ENCODE measurements around the gene TTLL11. TPM values are rescaled to one million over a fixed set of nuclear protein-coding genes. Genes with fewer than 3 reads are reported as not detected.

The TTLL11 gene
- total and polyA plus RNA-seq, 2 experiments from 2014 or later, result 4.7 to 6.7 TPM

DNA sequence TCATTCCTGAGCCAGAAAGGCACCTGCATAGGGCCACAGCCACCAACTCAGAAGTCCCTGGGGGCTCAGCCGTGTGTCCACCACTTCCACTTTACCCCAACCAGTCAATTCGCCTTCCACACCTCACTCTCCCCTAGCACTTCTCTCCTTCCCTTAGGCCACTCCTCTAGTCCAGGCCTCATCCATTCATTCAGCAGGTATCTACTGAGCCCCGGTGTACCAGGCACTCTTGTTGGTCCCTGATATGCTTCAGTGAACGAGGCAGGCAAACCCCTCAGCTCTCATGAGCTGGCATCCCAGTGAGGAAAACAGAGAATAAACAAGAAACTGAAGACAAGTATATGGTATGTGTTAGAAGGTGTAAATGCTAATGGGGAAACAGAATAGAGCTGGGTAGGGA, 37.7 kb upstream of the TTLL11 start:
- Histone ChIP-seq H3K36me3 (no peaks in the 10 kb centered on the region), H3K27me3 (peaks cover 30% of the 10 kb centered on the region), H3K4me3 (no peak overlapping the region), H3K4me1 (ENCODE audit: low read depth) (no peaks in the 10 kb centered on the region), H3K9me3 (ENCODE audit: low read depth) (no peaks in the 10 kb centered on the region), H3K27ac (no peak overlapping the region)
- TF ChIP-seq, protein P1, sequence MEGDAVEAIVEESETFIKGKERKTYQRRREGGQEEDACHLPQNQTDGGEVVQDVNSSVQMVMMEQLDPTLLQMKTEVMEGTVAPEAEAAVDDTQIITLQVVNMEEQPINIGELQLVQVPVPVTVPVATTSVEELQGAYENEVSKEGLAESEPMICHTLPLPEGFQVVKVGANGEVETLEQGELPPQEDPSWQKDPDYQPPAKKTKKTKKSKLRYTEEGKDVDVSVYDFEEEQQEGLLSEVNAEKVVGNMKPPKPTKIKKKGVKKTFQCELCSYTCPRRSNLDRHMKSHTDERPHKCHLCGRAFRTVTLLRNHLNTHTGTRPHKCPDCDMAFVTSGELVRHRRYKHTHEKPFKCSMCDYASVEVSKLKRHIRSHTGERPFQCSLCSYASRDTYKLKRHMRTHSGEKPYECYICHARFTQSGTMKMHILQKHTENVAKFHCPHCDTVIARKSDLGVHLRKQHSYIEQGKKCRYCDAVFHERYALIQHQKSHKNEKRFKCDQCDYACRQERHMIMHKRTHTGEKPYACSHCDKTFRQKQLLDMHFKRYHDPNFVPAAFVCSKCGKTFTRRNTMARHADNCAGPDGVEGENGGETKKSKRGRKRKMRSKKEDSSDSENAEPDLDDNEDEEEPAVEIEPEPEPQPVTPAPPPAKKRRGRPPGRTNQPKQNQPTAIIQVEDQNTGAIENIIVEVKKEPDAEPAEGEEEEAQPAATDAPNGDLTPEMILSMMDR (IDR thresholded peaks at IDR 0.05; ENCODE audit: low read depth, low read length), result no peak
- DNase-seq (ENCODE audit: low read depth in 1 of 2, low spot score in 1 of 2), result no peak

DNA sequence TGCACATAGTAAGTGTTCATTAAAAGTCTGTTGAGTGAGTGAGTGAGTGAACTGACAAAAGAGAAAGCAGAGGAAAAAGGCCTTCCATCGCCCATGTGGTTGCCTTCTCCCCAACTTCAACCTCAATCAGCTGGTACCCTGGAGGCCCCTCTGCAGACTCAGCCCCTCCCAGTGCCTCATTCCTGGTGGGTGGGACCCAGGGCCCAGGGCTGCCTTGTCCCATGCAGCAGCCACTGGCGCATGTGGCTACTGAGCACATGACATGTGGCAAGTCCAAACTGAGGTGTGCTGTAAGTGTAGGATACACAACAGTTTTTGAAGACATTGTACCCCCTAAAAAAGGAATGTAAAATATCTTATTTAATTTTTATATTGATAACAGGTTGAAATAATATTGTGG, 36.9 kb upstream of the TTLL11 start:
- H3K27me3 ChIP-seq, result peaks cover 35% of the 10 kb centered on the region
- TF ChIP-seq, protein P1 (IDR thresholded peaks at IDR 0.05; ENCODE audit: low read depth, low read length), result no peak
- no peak overlapping the region for H3K27ac ChIP-seq
- H3K36me3 ChIP-seq, result no peaks in the 10 kb centered on the region
- H3K4me3 ChIP-seq, result no peak overlapping the region
- no peaks in the 10 kb centered on the region for H3K4me1 ChIP-seq (ENCODE audit: low read depth)
- DNase-seq (ENCODE audit: low read depth in 1 of 2, low spot score in 1 of 2), result no peak
- no peaks in the 10 kb centered on the region for H3K9me3 ChIP-seq (ENCODE audit: low read depth)

DNA sequence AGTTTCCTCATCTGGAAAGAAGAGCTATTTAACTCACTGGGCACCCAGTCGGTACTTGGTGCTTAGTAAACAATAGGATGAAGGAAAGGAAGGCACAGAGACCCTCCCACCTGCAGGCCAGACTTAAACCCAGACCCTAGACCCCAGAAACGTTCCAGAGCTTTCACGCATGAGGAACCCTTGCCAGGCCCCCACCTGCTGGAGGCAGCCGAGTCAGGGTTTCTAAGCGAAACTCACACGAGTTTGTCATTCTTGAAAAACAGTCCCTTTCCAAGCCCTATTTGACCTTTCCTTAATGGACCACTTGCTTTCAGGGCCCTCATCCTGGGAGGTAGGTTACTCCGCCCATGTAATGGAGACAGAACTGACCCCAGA, 35.8 kb upstream of the TTLL11 start:
- Histone ChIP-seq H3K27me3 (peaks cover 35% of the 10 kb centered on the region), H3K36me3 (no peaks in the 10 kb centered on the region)
- TF ChIP-seq, protein P1 (IDR thresholded peaks at IDR 0.05; ENCODE audit: low read depth, low read length), result no peak

DNA sequence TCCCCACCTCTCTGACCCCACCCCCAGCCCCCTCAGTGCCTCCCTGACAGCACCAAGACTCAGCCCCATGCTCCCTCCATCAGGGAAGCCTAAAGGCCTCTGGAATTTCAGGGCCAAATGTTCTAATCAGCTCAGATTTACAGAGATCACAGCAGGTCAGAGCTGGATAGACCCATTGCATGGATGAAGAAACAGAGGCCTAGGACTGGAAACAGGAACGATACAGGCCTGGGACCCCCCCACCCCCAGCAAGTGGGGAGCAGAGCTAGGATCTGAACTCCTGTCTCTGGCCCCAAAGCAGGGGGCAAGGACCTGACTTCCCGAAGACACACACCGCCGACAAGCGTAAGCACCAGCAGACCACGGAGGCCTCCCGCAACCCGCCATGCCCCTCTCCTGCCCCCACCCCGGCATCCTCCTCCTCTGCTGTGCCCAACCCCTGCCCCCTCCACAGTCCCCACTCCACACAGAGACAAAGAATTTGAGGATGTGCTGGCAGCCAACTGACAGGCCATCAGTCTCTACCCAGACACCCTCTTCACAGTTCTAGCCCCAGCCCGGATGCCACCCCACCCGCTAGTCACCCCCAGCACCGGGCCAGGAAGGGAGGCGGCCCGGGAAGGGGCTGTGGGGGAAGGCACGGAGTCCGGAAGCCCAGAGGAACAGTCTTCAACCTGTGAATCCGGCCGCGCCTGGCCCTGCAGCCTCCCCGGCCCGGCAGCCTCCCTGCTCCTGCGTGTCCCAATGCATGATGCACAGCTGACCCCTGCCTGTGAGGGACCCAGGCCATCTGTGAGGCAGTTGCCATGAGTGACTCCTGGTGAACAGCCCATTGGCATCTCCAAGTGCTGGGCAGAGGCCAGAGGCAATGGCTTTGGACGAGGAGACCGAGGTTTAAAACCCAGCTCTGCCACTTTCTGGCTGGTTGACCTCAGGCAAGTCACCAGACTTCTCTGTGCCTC, 35.2 kb upstream of the TTLL11 start:
- Histone ChIP-seq H3K4me3 (no peak overlapping the region), H3K9me3 (ENCODE audit: low read depth) (no peaks in the 10 kb centered on the region), H3K4me1 (ENCODE audit: low read depth) (no peaks in the 10 kb centered on the region), H3K27ac (no peak overlapping the region), H3K36me3 (no peaks in the 10 kb centered on the region), H3K27me3 (peaks cover 35% of the 10 kb centered on the region)
- DNase-seq (ENCODE audit: low read depth in 1 of 2, low spot score in 1 of 2), result no peak
- TF ChIP-seq, protein P1 (IDR thresholded peaks at IDR 0.05; ENCODE audit: low read depth, low read length), result no peak

More for the DNA sequence above, 35.8 kb upstream of the TTLL11 start:
- Histone ChIP-seq H3K27ac (no peak overlapping the region), H3K9me3 (ENCODE audit: low read depth) (no peaks in the 10 kb centered on the region), H3K4me1 (ENCODE audit: low read depth) (no peaks in the 10 kb centered on the region), H3K4me3 (no peak overlapping the region)
- DNase-seq (ENCODE audit: low read depth in 1 of 2, low spot score in 1 of 2), result no peak

DNA sequence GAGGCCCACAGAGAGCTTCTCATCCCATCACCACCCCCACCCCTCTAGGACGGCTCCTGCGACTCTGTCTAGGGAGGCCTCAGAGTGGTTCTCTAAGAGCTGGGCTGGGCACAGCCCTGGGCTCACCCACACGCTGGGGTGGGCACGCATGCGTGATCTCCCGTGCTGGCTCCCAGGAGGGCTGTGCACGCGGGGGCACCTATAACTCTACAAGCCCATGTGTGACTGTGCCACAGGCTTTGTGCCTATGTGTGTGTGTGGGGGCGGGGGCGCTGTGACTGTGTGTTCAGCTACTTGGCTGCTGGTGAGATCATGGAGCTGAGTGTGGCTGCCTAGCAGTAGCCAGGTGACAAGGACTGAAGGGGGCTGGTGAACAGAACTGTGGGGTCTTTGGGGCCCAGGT, 34.3 kb upstream of the TTLL11 start:
- H3K4me3 ChIP-seq, result no peak overlapping the region
- H3K27me3 ChIP-seq, result peaks cover 35% of the 10 kb centered on the region
- no peaks in the 10 kb centered on the region for H3K36me3 ChIP-seq
- H3K4me1 ChIP-seq (ENCODE audit: low read depth), result no peaks in the 10 kb centered on the region
- DNase-seq (ENCODE audit: low read depth in 1 of 2, low spot score in 1 of 2), result no peak
- no peak overlapping the region for H3K27ac ChIP-seq
- TF ChIP-seq, protein P1 (IDR thresholded peaks at IDR 0.05; ENCODE audit: low read depth, low read length), result no peak
- H3K9me3 ChIP-seq (ENCODE audit: low read depth), result no peaks in the 10 kb centered on the region

All from cardiac muscle cell (in vitro differentiated cells and primary cell).